HEK293 (cell line): ENCODE results near the gene KCP.

ENCODE experiments used
- CTCF ChIA-PET: fragments of 350-600 bp; formaldehyde crosslinking; extraction: SDS; loops from one replicate; lab custom pipeline; 2021; ENCODE audit warnings: antibody characterized with exemption; lab: Yijun Ruan, JAX
- POLR2A ChIA-PET: fragments of 300-600 bp; formaldehyde crosslinking; extraction: SDS; loops from one replicate; lab custom pipeline; 2020; ENCODE audit warnings: antibody characterized with exemption, inconsistent platforms; lab: Yijun Ruan, JAX
- H3K27ac ChIP-seq: fragments of 200-500 bp; sonication (Bioruptor generic); 2 replicates; pipeline ENCODE4 v1.5.1; 2014; ENCODE audit warnings: low read depth, low read length, control low read depth, inconsistent platforms; ENCODE audit errors: extremely low read depth
- H3K36me3 ChIP-seq, 2 experiments: fragments of 200-500 bp in 1 of 2; sonication (Bioruptor generic) in 1 of 2; 1 replicate in 1 of 2; 2 replicates in 1 of 2; pipeline ENCODE4 v1.5.1; 2014 to 2017; ENCODE audit warnings: inconsistent platforms in 2 of 2, low read length in 2 of 2; ENCODE audit not compliant: control insufficient read depth in 2 of 2, insufficient read depth in 1 of 2
- H3K4me1 ChIP-seq: fragments of 200-500 bp; sonication (Bioruptor generic); 2 replicates; pipeline ENCODE4 v1.5.1; 2014; ENCODE audit warnings: mild to moderate bottlenecking, low read length, inconsistent platforms; ENCODE audit not compliant: control insufficient read depth, insufficient read depth
- H3K4me3 ChIP-seq: 2 replicates; pipeline ENCODE4 v1.5.1; 2011; ENCODE audit warnings: low read depth, mild to moderate bottlenecking, control low read depth, low read length, moderate library complexity
- H3K9me3 ChIP-seq: fragments of 200-500 bp; sonication (Bioruptor generic); 2 replicates; pipeline ENCODE4 v1.5.1; 2014; ENCODE audit warnings: low read depth, low read length, inconsistent platforms; ENCODE audit not compliant: control insufficient read depth, insufficient read depth
- BCL11B ChIP-seq: fragments of 450-650 bp; formaldehyde crosslinking; IDR thresholded peaks from 2 replicates; pipeline ENCODE4 v1.5.1; 2016; ENCODE audit warnings: low read depth, missing biosample characterization, missing genetic modification characterization
- GLI2 ChIP-seq: fragments of 450-650 bp; formaldehyde crosslinking; IDR thresholded peaks from 2 replicates; pipeline ENCODE4; 2017; ENCODE audit warnings: missing biosample characterization, missing genetic modification characterization, low read depth, borderline replicate concordance
- GLI4 ChIP-seq: fragments of 450-650 bp; formaldehyde crosslinking; IDR thresholded peaks from 2 replicates; pipeline ENCODE4 v1.5.1; 2016; ENCODE audit warnings: missing biosample characterization, missing genetic modification characterization
- OVOL3 ChIP-seq: fragments of 450-650 bp; formaldehyde crosslinking; IDR thresholded peaks from 2 replicates; pipeline ENCODE4 v1.5.1; 2016; ENCODE audit warnings: missing biosample characterization, missing genetic modification characterization
- REPIN1 ChIP-seq: fragments of 450-650 bp; formaldehyde crosslinking; IDR thresholded peaks from 2 replicates; pipeline ENCODE4 v1.5.1; 2017; ENCODE audit warnings: missing biosample characterization, missing genetic modification characterization, low read depth
- SP2 ChIP-seq: fragments of 450-650 bp; formaldehyde crosslinking; IDR thresholded peaks from 2 replicates; pipeline ENCODE4 v1.5.1; 2016; ENCODE audit warnings: missing biosample characterization, missing genetic modification characterization
- SP3 ChIP-seq: fragments of 450-650 bp; formaldehyde crosslinking; IDR thresholded peaks from 2 replicates; pipeline ENCODE4 v1.5.1; 2016; ENCODE audit warnings: missing biosample characterization, missing genetic modification characterization
- TRIM28 ChIP-seq: IDR thresholded peaks from 2 replicates; pipeline ENCODE4 v1.6.1; 2011; ENCODE audit warnings: low read length, control low read depth, borderline replicate concordance
- ZBTB1 ChIP-seq: fragments of 450-650 bp; formaldehyde crosslinking; IDR thresholded peaks from 2 replicates; pipeline ENCODE4 v1.5.1; 2016; ENCODE audit warnings: missing biosample characterization, missing genetic modification characterization
- ZBTB7A ChIP-seq: fragments of 450-650 bp; formaldehyde crosslinking; IDR thresholded peaks from 2 replicates; pipeline ENCODE4 v1.5.1; 2016; ENCODE audit warnings: low read depth, missing biosample characterization, missing genetic modification characterization
- ZBTB8A ChIP-seq: fragments of 450-650 bp; formaldehyde crosslinking; IDR thresholded peaks from 2 replicates; pipeline ENCODE4 v1.5.1; 2016; ENCODE audit warnings: missing biosample characterization, missing genetic modification characterization
- ZNF223 ChIP-seq: fragments of 450-650 bp; formaldehyde crosslinking; IDR thresholded peaks from 2 replicates; pipeline ENCODE4 v1.5.1; 2016; ENCODE audit warnings: missing biosample characterization, missing genetic modification characterization
- ZNF362 ChIP-seq: fragments of 450-650 bp; formaldehyde crosslinking; IDR thresholded peaks from 2 replicates; pipeline ENCODE4 v1.5.1; 2016; ENCODE audit warnings: missing biosample characterization, missing genetic modification characterization
- ZNF404 ChIP-seq: fragments of 450-650 bp; formaldehyde crosslinking; IDR thresholded peaks from 2 replicates; pipeline ENCODE4 v1.5.1; 2017; ENCODE audit warnings: missing biosample characterization, missing genetic modification characterization
- ZNF423 ChIP-seq: fragments of 450-650 bp; formaldehyde crosslinking; IDR thresholded peaks from 2 replicates; pipeline ENCODE4 v1.5.1; 2016; ENCODE audit warnings: missing biosample characterization, missing genetic modification characterization
- ZNF433 ChIP-seq: fragments of 450-650 bp; formaldehyde crosslinking; IDR thresholded peaks from 2 replicates; pipeline ENCODE4 v1.5.1; 2016; ENCODE audit warnings: missing biosample characterization, missing genetic modification characterization, low read depth
- ZNF610 ChIP-seq: fragments of 450-650 bp; formaldehyde crosslinking; IDR thresholded peaks from 2 replicates; pipeline ENCODE4 v1.5.1; 2016; ENCODE audit warnings: missing biosample characterization, missing genetic modification characterization, borderline replicate concordance
- ZNF658 ChIP-seq: fragments of 450-650 bp; formaldehyde crosslinking; IDR thresholded peaks from 2 replicates; pipeline ENCODE4; 2016; ENCODE audit warnings: missing biosample characterization, missing genetic modification characterization
- ZNF830 ChIP-seq: fragments of 450-650 bp; IDR thresholded peaks from 2 replicates; pipeline ENCODE4 v1.5.0; 2018; ENCODE audit warnings: missing biosample characterization, missing genetic modification characterization, low read depth, mild to moderate bottlenecking, moderate library complexity
- ZSCAN5A ChIP-seq: fragments of 450-650 bp; formaldehyde crosslinking; IDR thresholded peaks from 2 replicates; pipeline ENCODE4 v1.5.1; 2016; ENCODE audit warnings: missing biosample characterization, missing genetic modification characterization
- TF ChIP-seq, protein P1 (sequence below): fragments of 450-650 bp; formaldehyde crosslinking; IDR thresholded peaks from 2 replicates; pipeline ENCODE4 v1.5.1; 2016; ENCODE audit warnings: missing biosample characterization, missing genetic modification characterization
- TF ChIP-seq, protein P2 (sequence below): fragments of 450-650 bp; formaldehyde crosslinking; IDR thresholded peaks from 2 replicates; pipeline ENCODE4 v1.5.1; 2016; ENCODE audit warnings: missing biosample characterization, missing genetic modification characterization

KCP gene

DNA sequence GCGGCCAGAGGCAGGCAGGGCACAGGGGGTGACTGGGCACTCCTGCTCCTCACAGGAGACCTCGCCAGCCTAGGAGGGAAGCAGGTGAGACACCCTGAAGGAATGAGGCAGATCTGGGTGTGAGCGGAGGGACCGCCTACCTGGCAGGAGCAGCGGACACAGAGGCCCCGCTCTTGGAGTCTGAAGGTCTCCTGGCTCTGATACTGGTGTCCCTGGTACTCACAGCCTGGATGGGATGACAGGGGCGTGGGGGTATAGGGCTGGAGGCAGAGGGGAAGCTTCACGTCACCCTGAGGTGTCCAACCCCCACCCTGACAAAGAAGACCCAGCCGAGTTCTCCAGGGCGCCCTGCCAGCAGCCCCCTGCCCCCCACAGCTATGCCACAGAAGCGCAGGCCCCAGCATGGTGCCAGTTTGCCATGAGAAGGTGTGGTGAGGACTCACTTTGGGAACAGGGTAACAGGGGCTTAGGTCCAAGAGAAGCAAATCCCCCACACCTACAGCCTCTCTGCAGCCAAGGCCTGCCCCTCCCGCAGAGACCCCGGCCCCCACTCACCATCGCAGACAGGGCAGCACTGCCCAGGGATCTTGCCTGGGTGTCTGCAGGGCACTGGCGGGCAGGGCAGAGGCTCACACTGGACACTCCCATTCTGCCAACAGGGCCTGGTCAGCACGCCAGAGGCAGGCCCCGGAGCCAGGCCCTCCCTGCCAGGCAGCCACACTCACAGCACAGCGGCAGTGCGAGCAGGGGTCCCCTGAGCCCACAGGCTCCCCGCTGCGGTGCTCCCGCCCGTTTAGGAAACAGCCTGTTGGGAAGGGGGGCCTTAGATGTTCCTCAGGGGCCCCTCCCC, 17.0 kb downstream of the KCP start (continued):
- TF ChIP-seq ZBTB8A (tag by site-specific recombination) (no peak), ZNF830 (tag by site-specific recombination) (no peak), OVOL3 (tag by site-specific recombination) (no peak), ZNF362 (tag by site-specific recombination) (no peak), ZNF610 (tag by site-specific recombination) (no peak), GLI2 (tag by site-specific recombination) (no peak), GLI4 (tag by site-specific recombination) (no peak), TRIM28 (no peak)

DNA sequence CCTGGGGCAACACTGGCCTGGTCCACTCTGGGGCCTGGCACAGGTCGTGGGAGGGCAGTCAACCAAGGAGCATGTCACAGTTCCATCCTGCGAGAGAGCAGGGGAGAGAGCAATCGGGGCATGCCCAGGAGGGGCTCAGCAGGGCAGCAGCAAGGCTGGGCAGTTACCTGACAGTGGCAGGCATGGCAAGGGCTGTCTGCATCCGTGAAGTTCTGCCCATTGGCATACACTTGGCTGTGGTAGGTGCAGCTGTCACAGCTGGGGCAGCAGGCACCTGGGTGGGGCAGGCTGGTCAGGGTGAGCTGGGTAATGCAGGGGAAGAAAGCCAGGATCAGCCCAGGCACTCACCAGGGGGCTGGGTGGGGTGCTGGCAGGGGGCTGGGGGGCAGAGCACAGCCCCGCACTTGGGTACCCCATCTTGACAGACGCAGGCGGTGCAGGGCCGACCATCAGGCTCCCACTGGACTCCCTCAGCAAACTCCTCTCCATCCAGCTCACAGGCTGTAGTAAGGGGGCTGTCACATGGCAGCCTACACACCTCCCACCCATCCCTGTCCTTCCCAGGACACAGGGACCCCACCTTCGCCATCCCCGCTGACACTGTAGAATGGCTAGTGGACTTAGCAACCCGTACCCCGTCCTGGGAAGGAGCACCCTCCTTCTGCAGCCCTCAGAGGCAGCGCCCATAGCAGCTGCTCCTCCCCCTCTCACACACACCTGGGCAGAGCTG, 17.8 kb downstream of the KCP start:
- TF ChIP-seq ZBTB1 (tag by site-specific recombination), result no peak
- TF ChIP-seq, protein P1, sequence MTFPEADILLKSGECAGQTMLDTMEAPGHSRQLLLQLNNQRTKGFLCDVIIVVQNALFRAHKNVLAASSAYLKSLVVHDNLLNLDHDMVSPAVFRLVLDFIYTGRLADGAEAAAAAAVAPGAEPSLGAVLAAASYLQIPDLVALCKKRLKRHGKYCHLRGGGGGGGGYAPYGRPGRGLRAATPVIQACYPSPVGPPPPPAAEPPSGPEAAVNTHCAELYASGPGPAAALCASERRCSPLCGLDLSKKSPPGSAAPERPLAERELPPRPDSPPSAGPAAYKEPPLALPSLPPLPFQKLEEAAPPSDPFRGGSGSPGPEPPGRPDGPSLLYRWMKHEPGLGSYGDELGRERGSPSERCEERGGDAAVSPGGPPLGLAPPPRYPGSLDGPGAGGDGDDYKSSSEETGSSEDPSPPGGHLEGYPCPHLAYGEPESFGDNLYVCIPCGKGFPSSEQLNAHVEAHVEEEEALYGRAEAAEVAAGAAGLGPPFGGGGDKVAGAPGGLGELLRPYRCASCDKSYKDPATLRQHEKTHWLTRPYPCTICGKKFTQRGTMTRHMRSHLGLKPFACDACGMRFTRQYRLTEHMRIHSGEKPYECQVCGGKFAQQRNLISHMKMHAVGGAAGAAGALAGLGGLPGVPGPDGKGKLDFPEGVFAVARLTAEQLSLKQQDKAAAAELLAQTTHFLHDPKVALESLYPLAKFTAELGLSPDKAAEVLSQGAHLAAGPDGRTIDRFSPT (tag by site-specific recombination), result peak; percentile 26; the same call in 1 of the 2 replicates
- POLR2A ChIA-PET, result interaction anchor here (0.7 kb wide), 1 partner anchor 131 kb away, joined by 5 read pairs; no protein-coding TSS in a partner anchor
- H3K27ac ChIP-seq, result no peak overlapping the region
- H3K4me1 ChIP-seq, result no peaks in the 10 kb centered on the region
- CTCF ChIA-PET, result interaction anchor here (1.0 kb wide), 1 partner anchor 9 kb away, joined by 5 read pairs; no protein-coding TSS in a partner anchor
- no peaks in the 10 kb centered on the region for H3K9me3 ChIP-seq
- H3K36me3 ChIP-seq, result no peaks in the 10 kb centered on the region
- no peak overlapping the region for H3K4me3 ChIP-seq

GRCh38 chr7:128891942-128892269, 18.6 kb downstream of the KCP start:
- CTCF ChIA-PET, result no interaction called here

GRCh38 chr7:128891110-128891941, 19.2 kb downstream of the KCP start:
- no peak overlapping the region for H3K27ac ChIP-seq
- H3K9me3 ChIP-seq, result no peaks in the 10 kb centered on the region
- no peaks in the 10 kb centered on the region for H3K36me3 ChIP-seq
- CTCF ChIA-PET, result no interaction called here
- POLR2A ChIA-PET, result no interaction called here
- H3K4me1 ChIP-seq, result no peaks in the 10 kb centered on the region
- H3K4me3 ChIP-seq, result no peak overlapping the region
- TF ChIP-seq ZSCAN5A (tag by site-specific recombination) (no peak), BCL11B (no peak), ZNF658 (tag by site-specific recombination) (no peak), SP2 (tag by site-specific recombination) (peak; percentile 37; the same call in 1 of the 2 replicates), ZNF223 (tag by site-specific recombination) (no peak)
- TF ChIP-seq, protein P2, sequence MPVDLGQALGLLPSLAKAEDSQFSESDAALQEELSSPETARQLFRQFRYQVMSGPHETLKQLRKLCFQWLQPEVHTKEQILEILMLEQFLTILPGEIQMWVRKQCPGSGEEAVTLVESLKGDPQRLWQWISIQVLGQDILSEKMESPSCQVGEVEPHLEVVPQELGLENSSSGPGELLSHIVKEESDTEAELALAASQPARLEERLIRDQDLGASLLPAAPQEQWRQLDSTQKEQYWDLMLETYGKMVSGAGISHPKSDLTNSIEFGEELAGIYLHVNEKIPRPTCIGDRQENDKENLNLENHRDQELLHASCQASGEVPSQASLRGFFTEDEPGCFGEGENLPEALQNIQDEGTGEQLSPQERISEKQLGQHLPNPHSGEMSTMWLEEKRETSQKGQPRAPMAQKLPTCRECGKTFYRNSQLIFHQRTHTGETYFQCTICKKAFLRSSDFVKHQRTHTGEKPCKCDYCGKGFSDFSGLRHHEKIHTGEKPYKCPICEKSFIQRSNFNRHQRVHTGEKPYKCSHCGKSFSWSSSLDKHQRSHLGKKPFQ (tag by site-specific recombination), result no peak

More at GRCh38 chr7:128891942-128892269, 18.6 kb downstream of the KCP start:
- POLR2A ChIA-PET, result interaction anchor here (0.7 kb wide), 1 partner anchor 132 kb away, joined by 5 read pairs; no protein-coding TSS in a partner anchor
- TF ChIP-seq ZNF404 (tag by site-specific recombination) (no peak), ZBTB7A (tag by site-specific recombination) (no peak), REPIN1 (tag by site-specific recombination) (no peak), ZNF433 (tag by site-specific recombination) (no peak), SP3 (tag by site-specific recombination) (no peak), ZNF423 (tag by site-specific recombination) (no peak)
- H3K4me1 ChIP-seq, result no peaks in the 10 kb centered on the region
- no peak overlapping the region for H3K4me3 ChIP-seq
- no peak overlapping the region for H3K27ac ChIP-seq
- H3K36me3 ChIP-seq, result no peaks in the 10 kb centered on the region
- H3K9me3 ChIP-seq, result no peaks in the 10 kb centered on the region
